ENCODE data around the gene PLOD1.

PLOD1 gene

DNA sequence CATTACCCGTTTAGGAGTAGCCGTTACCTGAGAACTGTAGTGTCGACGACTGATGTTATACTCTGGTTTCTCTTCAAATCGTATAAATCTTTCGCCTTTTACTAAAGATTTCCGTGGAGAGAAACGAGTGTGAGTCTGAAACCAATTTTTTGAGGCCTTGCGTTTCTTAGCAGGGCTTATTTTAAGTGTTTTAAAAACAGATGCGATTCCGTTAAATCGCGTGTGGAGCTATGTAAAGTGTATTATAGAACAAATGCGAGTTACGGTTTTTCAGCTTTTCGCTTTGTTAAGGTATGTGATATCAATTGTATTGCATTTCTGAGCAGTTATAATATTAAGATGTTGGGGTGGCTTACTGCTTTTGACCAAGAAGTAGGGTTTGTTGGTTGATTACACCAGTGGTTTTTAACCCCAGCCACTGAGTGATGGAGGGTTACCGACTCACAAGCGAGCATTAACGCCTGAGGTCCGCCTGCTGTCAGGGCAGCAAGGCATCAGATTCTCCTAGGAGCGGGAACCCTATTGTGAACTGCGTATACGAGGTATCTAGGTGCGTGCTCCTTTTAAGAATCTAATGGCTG lies 26.3 kb upstream of the PLOD1 start (continued):
- no peak for TF ChIP-seq ZSCAN5A (tag by site-specific recombination; IDR thresholded peaks at IDR 0.05)
- no peak for TF ChIP-seq ZNF571 (tag by site-specific recombination; IDR thresholded peaks at IDR 0.05)
- TF ChIP-seq OVOL3 (tag by site-specific recombination; IDR thresholded peaks at IDR 0.05): 0 out of 2 replicates have a peak, but pooled peaks have one; percentile 30
- TF ChIP-seq PRDM10 (tag by site-specific recombination; IDR thresholded peaks at IDR 0.05): no peak
- TF ChIP-seq ZNF155 (tag by site-specific recombination; IDR thresholded peaks at IDR 0.05): no peak
- TF ChIP-seq PRDM1 (tag by site-specific recombination; IDR thresholded peaks at IDR 0.05): no peak
- TF ChIP-seq ZNF560 (tag by site-specific recombination; IDR thresholded peaks at IDR 0.05; ENCODE audit: borderline replicate concordance): no peak
- TF ChIP-seq HOXA7 (CRISPR knock-in tag; IDR thresholded peaks at IDR 0.05; ENCODE audit: borderline replicate concordance): no peak
- TF ChIP-seq KLF10 (tag by site-specific recombination; IDR thresholded peaks at IDR 0.05): peak; percentile 86
- TF ChIP-seq ZNF473 (tag by site-specific recombination; IDR thresholded peaks at IDR 0.05): no peak
- peak; percentile 44; the same call in 1 of the 2 replicates for TF ChIP-seq ZNF366 (tag by site-specific recombination; conservative IDR thresholded peaks at IDR 0.05)
- TF ChIP-seq, protein P1, sequence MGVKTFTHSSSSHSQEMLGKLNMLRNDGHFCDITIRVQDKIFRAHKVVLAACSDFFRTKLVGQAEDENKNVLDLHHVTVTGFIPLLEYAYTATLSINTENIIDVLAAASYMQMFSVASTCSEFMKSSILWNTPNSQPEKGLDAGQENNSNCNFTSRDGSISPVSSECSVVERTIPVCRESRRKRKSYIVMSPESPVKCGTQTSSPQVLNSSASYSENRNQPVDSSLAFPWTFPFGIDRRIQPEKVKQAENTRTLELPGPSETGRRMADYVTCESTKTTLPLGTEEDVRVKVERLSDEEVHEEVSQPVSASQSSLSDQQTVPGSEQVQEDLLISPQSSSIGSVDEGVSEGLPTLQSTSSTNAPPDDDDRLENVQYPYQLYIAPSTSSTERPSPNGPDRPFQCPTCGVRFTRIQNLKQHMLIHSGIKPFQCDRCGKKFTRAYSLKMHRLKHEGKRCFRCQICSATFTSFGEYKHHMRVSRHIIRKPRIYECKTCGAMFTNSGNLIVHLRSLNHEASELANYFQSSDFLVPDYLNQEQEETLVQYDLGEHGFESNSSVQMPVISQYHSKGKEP (tag by site-specific recombination; IDR thresholded peaks at IDR 0.05): no peak
- TF ChIP-seq WT1 (tag by site-specific recombination; IDR thresholded peaks at IDR 0.05): no peak
- no peak for TF ChIP-seq ZNF776 (tag by site-specific recombination; IDR thresholded peaks at IDR 0.05; ENCODE audit: borderline replicate concordance)
- TF ChIP-seq ZNF112 (tag by site-specific recombination; IDR thresholded peaks at IDR 0.05): no peak
- TF ChIP-seq, protein P2, sequence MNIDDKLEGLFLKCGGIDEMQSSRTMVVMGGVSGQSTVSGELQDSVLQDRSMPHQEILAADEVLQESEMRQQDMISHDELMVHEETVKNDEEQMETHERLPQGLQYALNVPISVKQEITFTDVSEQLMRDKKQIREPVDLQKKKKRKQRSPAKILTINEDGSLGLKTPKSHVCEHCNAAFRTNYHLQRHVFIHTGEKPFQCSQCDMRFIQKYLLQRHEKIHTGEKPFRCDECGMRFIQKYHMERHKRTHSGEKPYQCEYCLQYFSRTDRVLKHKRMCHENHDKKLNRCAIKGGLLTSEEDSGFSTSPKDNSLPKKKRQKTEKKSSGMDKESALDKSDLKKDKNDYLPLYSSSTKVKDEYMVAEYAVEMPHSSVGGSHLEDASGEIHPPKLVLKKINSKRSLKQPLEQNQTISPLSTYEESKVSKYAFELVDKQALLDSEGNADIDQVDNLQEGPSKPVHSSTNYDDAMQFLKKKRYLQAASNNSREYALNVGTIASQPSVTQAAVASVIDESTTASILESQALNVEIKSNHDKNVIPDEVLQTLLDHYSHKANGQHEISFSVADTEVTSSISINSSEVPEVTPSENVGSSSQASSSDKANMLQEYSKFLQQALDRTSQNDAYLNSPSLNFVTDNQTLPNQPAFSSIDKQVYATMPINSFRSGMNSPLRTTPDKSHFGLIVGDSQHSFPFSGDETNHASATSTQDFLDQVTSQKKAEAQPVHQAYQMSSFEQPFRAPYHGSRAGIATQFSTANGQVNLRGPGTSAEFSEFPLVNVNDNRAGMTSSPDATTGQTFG (tag by site-specific recombination; IDR thresholded peaks at IDR 0.05; ENCODE audit: borderline replicate concordance): no peak
- TF ChIP-seq SALL2 (tag by site-specific recombination; IDR thresholded peaks at IDR 0.05; ENCODE audit: borderline replicate concordance): no peak
- no peak for TF ChIP-seq ZNF311 (tag by site-specific recombination; IDR thresholded peaks at IDR 0.05; ENCODE audit: borderline replicate concordance)
- TF ChIP-seq ZNF221 (tag by site-specific recombination; IDR thresholded peaks at IDR 0.05; ENCODE audit: borderline replicate concordance): no peak
- TF ChIP-seq ZNF391 (tag by site-specific recombination; IDR thresholded peaks at IDR 0.05; ENCODE audit: borderline replicate concordance, low read depth): no peak
- TF ChIP-seq, protein P3, sequence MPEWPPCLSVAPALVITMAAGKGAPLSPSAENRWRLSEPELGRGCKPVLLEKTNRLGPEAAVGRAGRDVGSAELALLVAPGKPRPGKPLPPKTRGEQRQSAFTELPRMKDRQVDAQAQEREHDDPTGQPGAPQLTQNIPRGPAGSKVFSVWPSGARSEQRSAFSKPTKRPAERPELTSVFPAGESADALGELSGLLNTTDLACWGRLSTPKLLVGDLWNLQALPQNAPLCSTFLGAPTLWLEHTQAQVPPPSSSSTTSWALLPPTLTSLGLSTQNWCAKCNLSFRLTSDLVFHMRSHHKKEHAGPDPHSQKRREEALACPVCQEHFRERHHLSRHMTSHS (tag by site-specific recombination; IDR thresholded peaks at IDR 0.05): no peak
- TF ChIP-seq ZNF280D (tag by site-specific recombination; IDR thresholded peaks at IDR 0.05): no peak
- no peak for TF ChIP-seq ZNF514 (tag by site-specific recombination; IDR thresholded peaks at IDR 0.05)
- TF ChIP-seq ZNF704 (tag by site-specific recombination; IDR thresholded peaks at IDR 0.05): no peak
- no peak for TF ChIP-seq ZNF302 (tag by site-specific recombination; IDR thresholded peaks at IDR 0.05; ENCODE audit: low read depth)
- peak; percentile 85 for TF ChIP-seq ZBTB20 (tag by site-specific recombination; IDR thresholded peaks at IDR 0.05)
